Measurements from ENCODE around the gene MED1. TPM values are rescaled to one million over a fixed set of nuclear protein-coding genes. Genes with fewer than 3 reads are reported as not detected.

Gene MED1
- total and polyA plus RNA-seq, 9 of the 15 experiments (the other 6 are each of a cell fraction or from before 2014, with no cell fraction given), result 14.0 to 59.8 (median 46.7) TPM

GRCh38 chr17:39401412-39402243, 49.4 kb downstream of the MED1 start, which contains the start of gene FBXL20 (continued):
- TF ChIP-seq CUX1 (CRISPR knock-in tag; IDR thresholded peaks at IDR 0.05) (no peak), COPS2 (conservative IDR thresholded peaks at IDR 0.05) (no peak), MTA2 (IDR thresholded peaks at IDR 0.05; ENCODE audit: low read depth) (no peak), ZNF239 (CRISPR knock-in tag; IDR thresholded peaks at IDR 0.05) (no peak), POU5F1 (IDR thresholded peaks at IDR 0.05; ENCODE audit: borderline replicate concordance, low read depth, low read length, partially characterized antibody) (no peak), ZFX (CRISPR knock-in tag; IDR thresholded peaks at IDR 0.05) (peak; percentile 85), HDAC1 (IDR thresholded peaks at IDR 0.05) (peak in 1 of 2 experiments; percentile 75; a peak in 2 of 4 replicates), PRPF4 (IDR thresholded peaks at IDR 0.05; ENCODE audit: insufficient read depth, low read depth, low read length, poor library complexity, severe bottlenecking) (peak; percentile 95), SMARCE1 (IDR thresholded peaks at IDR 0.05) (0 out of 2 replicates have a peak, but pooled peaks have one; percentile 28), ZNF639 (CRISPR knock-in tag; conservative IDR thresholded peaks at IDR 0.05 in 1 of 2, IDR thresholded peaks at IDR 0.05 in 1 of 2) (peak in 1 of 2 experiments; percentile 96; a peak in 2 of 4 replicates), ZBTB34 (CRISPR knock-in tag; IDR thresholded peaks at IDR 0.05) (no peak), EP400 (IDR thresholded peaks at IDR 0.05) (peak; percentile 55; the same call in 1 of the 2 replicates), MCM7 (IDR thresholded peaks at IDR 0.05) (no peak), ZNF76 (CRISPR knock-in tag; IDR thresholded peaks at IDR 0.05; ENCODE audit: borderline replicate concordance) (no peak), HCFC1 (IDR thresholded peaks at IDR 0.05; ENCODE audit: low read depth, low read length) (0 out of 2 replicates have a peak, but pooled peaks have one; percentile 47), SIN3B (IDR thresholded peaks at IDR 0.05; ENCODE audit: low read depth) (peak; percentile 75), KDM2B (CRISPR knock-in tag; IDR thresholded peaks at IDR 0.05) (no peak), POLR2G (IDR thresholded peaks at IDR 0.05; ENCODE audit: low read depth, low read length) (peak; percentile 96), ZNF316 (IDR thresholded peaks at IDR 0.05) (no peak), ZC3H11A (IDR thresholded peaks at IDR 0.05; ENCODE audit: low read depth, low read length) (no peak), WHSC1 (IDR thresholded peaks at IDR 0.05; ENCODE audit: low read length) (no peak)

All from K562 (cell line).